ENCODE measurements around the gene ARNT2. TPM values are rescaled to one million over a fixed set of nuclear protein-coding genes. Genes with fewer than 3 reads are reported as not detected.

Gene ARNT2
- polyA plus RNA-seq, 1 of the 3 experiments (the other 2 are of a cell fraction), result 17.0 TPM

DNA sequence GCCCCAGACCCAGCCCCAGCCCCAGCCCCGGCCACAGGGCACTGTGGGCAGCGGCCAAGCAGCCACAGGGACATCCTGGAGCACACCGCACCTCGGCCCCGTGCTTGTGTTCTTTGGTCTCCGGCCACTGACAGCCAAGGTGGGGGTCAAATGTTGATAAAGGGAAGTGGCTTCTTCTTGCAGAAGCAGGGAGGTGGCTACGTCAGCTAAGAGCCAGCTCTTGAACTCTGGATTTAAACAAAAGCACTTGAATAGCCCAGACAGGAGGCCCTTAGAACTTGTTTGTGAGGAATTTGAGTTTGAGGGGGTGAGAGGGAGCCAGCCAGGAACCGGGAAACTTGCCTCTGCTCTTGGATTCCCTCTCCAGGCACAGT lies 155.1 kb downstream of the ARNT2 start:
- H3K79me2 ChIP-seq (ENCODE audit: insufficient read depth), result no peaks in the 10 kb centered on the region; the same call in 1 of the 2 replicates
- CTCF ChIA-PET, result interaction anchor here (2.8 kb wide), 1 partner anchor 8 kb away, joined by 17 read pairs; no protein-coding TSS in a partner anchor

DNA sequence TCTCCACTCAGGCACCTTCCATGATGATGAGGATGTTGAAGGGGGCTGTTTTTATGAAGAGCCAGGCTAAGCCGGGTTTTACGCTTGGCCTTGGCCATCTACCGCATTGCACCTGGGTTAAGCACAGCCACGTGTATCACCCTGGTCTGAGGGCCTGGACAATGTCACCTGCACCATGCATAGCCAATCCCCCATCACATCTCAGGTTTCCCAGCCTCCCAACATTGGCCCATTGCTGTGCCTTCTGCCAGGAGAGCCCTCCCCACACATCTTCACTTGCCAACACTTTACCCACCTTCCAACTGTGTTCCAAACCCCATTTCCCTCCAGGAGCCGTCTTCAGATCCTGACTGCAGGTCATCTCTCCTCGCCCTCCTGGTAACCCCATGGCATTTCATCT lies 155.6 kb downstream of the ARNT2 start:
- Histone ChIP-seq H4K20me1 (ENCODE audit: insufficient read depth) (no peaks in the 10 kb centered on the region), H3F3A (replicated peaks; ENCODE audit: insufficient read depth) (no peaks in the 10 kb centered on the region), H3K36me3 (replicated peaks in 1 of 2; ENCODE audit: control insufficient read depth in 1 of 2, insufficient read depth in 2 of 2, low read length in 1 of 2) (peaks cover 15 to 21% of the 10 kb centered on the region in 2 experiments), H3K4me3 (ENCODE audit: low read depth in 2 of 2, low read length in 1 of 2) (no peak overlapping the region), H3K27ac (ENCODE audit: low read depth in 2 of 2, low read length in 1 of 2) (no peak overlapping the region), H3K9me2 (no peaks in the 10 kb centered on the region), H3K9ac (no peak overlapping the region), H3K4me1 (ENCODE audit: control insufficient read depth in 1 of 2, insufficient read depth in 2 of 2, low read depth in 1 of 2, low read length in 1 of 2) (peaks cover 0 to 7% of the 10 kb centered on the region in 2 experiments; a peak in 1 of 4 replicates), H3K79me2 (ENCODE audit: insufficient read depth) (no peaks in the 10 kb centered on the region), H3K4me2 (no peak overlapping the region), H2AFZ (ENCODE audit: low read depth) (no peak overlapping the region), H3K9me3 (no peaks in the 10 kb centered on the region), H3K27me3 (ENCODE audit: insufficient read depth) (no peaks in the 10 kb centered on the region)
- ChIA-PET POLR2A (no interaction called here), CTCF (interaction anchor here (1.0 to 2.8 kb wide), 4 partner anchors 8 to 220 kb away, joined by 3 to 17 read pairs (median 3); partner anchors contain the start of gene CEMIP)
- WGBS (ENCODE audit: low lambda C conversion rate), result 86% methylated on average over 6 of the region's 6 CpGs
- TF ChIP-seq, protein P1, sequence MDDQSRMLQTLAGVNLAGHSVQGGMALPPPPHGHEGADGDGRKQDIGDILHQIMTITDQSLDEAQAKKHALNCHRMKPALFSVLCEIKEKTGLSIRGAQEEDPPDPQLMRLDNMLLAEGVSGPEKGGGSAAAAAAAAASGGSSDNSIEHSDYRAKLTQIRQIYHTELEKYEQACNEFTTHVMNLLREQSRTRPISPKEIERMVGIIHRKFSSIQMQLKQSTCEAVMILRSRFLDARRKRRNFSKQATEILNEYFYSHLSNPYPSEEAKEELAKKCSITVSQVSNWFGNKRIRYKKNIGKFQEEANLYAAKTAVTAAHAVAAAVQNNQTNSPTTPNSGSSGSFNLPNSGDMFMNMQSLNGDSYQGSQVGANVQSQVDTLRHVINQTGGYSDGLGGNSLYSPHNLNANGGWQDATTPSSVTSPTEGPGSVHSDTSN (IDR thresholded peaks at IDR 0.05), result no peak
- TF ChIP-seq MEF2A (IDR thresholded peaks at IDR 0.05; ENCODE audit: borderline replicate concordance, low read depth) (no peak), GATA2 (CRISPR knock-in tag; IDR thresholded peaks at IDR 0.05) (no peak), CHD2 (IDR thresholded peaks at IDR 0.05; ENCODE audit: low read length, partially characterized antibody) (no peak), NRF1 (IDR thresholded peaks at IDR 0.05; ENCODE audit: low read depth, low read length) (no peak), YY1 (IDR thresholded peaks at IDR 0.05; ENCODE audit: low read depth) (no peak), TCF12 (IDR thresholded peaks at IDR 0.05) (no peak), POLR2AphosphoS5 (IDR thresholded peaks at IDR 0.05; ENCODE audit: low read depth, low read length) (no peak)
- TF ChIP-seq, protein P2, sequence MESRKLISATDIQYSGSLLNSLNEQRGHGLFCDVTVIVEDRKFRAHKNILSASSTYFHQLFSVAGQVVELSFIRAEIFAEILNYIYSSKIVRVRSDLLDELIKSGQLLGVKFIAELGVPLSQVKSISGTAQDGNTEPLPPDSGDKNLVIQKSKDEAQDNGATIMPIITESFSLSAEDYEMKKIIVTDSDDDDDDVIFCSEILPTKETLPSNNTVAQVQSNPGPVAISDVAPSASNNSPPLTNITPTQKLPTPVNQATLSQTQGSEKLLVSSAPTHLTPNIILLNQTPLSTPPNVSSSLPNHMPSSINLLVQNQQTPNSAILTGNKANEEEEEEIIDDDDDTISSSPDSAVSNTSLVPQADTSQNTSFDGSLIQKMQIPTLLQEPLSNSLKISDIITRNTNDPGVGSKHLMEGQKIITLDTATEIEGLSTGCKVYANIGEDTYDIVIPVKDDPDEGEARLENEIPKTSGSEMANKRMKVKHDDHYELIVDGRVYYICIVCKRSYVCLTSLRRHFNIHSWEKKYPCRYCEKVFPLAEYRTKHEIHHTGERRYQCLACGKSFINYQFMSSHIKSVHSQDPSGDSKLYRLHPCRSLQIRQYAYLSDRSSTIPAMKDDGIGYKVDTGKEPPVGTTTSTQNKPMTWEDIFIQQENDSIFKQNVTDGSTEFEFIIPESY (IDR thresholded peaks at IDR 0.05; ENCODE audit: borderline replicate concordance, low read depth), result no peak
- TF ChIP-seq, protein P3, sequence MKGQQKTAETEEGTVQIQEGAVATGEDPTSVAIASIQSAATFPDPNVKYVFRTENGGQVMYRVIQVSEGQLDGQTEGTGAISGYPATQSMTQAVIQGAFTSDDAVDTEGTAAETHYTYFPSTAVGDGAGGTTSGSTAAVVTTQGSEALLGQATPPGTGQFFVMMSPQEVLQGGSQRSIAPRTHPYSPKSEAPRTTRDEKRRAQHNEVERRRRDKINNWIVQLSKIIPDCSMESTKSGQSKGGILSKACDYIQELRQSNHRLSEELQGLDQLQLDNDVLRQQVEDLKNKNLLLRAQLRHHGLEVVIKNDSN (IDR thresholded peaks at IDR 0.05; ENCODE audit: borderline replicate concordance, low read depth), result no peak
- no peak for DNase-seq

More for the DNA sequence above, 155.1 kb downstream of the ARNT2 start:
- Histone ChIP-seq H2AFZ (ENCODE audit: low read depth) (no peak overlapping the region), H3K4me1 (ENCODE audit: control insufficient read depth in 1 of 2, insufficient read depth in 2 of 2, low read depth in 1 of 2, low read length in 1 of 2) (peaks cover 0 to 7% of the 10 kb centered on the region in 2 experiments; a peak in 1 of 4 replicates), H3F3A (replicated peaks; ENCODE audit: insufficient read depth) (no peaks in the 10 kb centered on the region), H3K27me3 (ENCODE audit: insufficient read depth) (no peaks in the 10 kb centered on the region), H3K9ac (no peak overlapping the region), H3K4me2 (no peak overlapping the region), H3K9me3 (no peaks in the 10 kb centered on the region), H3K4me3 (ENCODE audit: low read depth in 2 of 2, low read length in 1 of 2) (no peak overlapping the region), H3K27ac (ENCODE audit: low read depth in 2 of 2, low read length in 1 of 2) (no peak overlapping the region), H4K20me1 (ENCODE audit: insufficient read depth) (no peaks in the 10 kb centered on the region), H3K9me2 (no peaks in the 10 kb centered on the region), H3K36me3 (replicated peaks in 1 of 2; ENCODE audit: control insufficient read depth in 1 of 2, insufficient read depth in 2 of 2, low read length in 1 of 2) (peaks cover 15 to 21% of the 10 kb centered on the region in 2 experiments)
- WGBS (ENCODE audit: low lambda C conversion rate), result 93% methylated on average over 3 of the region's 8 CpGs
- POLR2A ChIA-PET, result no interaction called here
- TF ChIP-seq EP300 (IDR thresholded peaks at IDR 0.05; ENCODE audit: borderline replicate concordance in 1 of 2, low read depth in 1 of 2, low read length in 1 of 2), result no peak
- DNase-seq, result no peak
